ENCODE results near the gene PM20D1. TPM values are rescaled to one million over a fixed set of nuclear protein-coding genes. Genes with fewer than 3 reads are reported as not detected.

PM20D1 gene
- total and polyA plus RNA-seq, 2 donors (not counting 1 experiment from before 2014, with no cell fraction given): 2.0 to 3.3 TPM

Other genes starting within 250 kb of the PM20D1 start
- 143 and 151 TPM in 2 replicates for gene ELK4, start 218.1 kb downstream of the PM20D1 start, total RNA-seq
- gene ELK4, start 218.1 kb downstream of the PM20D1 start, polyA plus RNA-seq: 11.0 and 13.9 TPM in 2 replicates
- 4.7 and 5.0 TPM in 2 replicates for gene SLC45A3, start 169.6 kb downstream of the PM20D1 start, total RNA-seq
- gene SLC45A3, start 169.6 kb downstream of the PM20D1 start, polyA plus RNA-seq: 23.9 and 27.4 TPM in 2 replicates
- gene NUCKS1, start 100.0 kb downstream of the PM20D1 start, total RNA-seq: 87.6 and 90.1 TPM in 2 replicates
- 6.5 and 11.6 TPM in 2 replicates for gene NUCKS1, start 100.0 kb downstream of the PM20D1 start, polyA plus RNA-seq
- gene RAB29, start 74.7 kb downstream of the PM20D1 start, total RNA-seq: 59.7 and 61.4 TPM in 2 replicates
- 51.7 and 62.3 TPM in 2 replicates for gene RAB29, start 74.7 kb downstream of the PM20D1 start, polyA plus RNA-seq
- gene SLC41A1, start 36.9 kb downstream of the PM20D1 start, total RNA-seq: 24.2 and 24.7 TPM in 2 replicates
- gene SLC41A1, start 36.9 kb downstream of the PM20D1 start, polyA plus RNA-seq: 15.8 and 20.5 TPM in 2 replicates
- not detected in 2 replicates for gene SLC26A9, start 93.3 kb upstream of the PM20D1 start, total RNA-seq
- gene SLC26A9, start 93.3 kb upstream of the PM20D1 start, polyA plus RNA-seq: not detected in 2 replicates
- gene RAB7B, start 153.3 kb upstream of the PM20D1 start, total RNA-seq: not detected in 2 replicates
- gene RAB7B, start 153.3 kb upstream of the PM20D1 start, polyA plus RNA-seq: not detected in 2 replicates
- gene CTSE, start 173.8 kb upstream of the PM20D1 start, total RNA-seq: not detected in 2 replicates
- gene CTSE, start 173.8 kb upstream of the PM20D1 start, polyA plus RNA-seq: not detected in 2 replicates
- 12.8 and 14.1 TPM in 2 replicates for gene RHEX, start 203.0 kb upstream of the PM20D1 start, total RNA-seq
- gene RHEX, start 203.0 kb upstream of the PM20D1 start, polyA plus RNA-seq: 0.45 and 1.8 TPM in 2 replicates